Keratinocyte (primary cell): ENCODE data around the gene BMP15.

Experiments
- CTCF ChIP-seq, 3 experiments: IDR thresholded peaks in 1 of 3; conservative IDR thresholded peaks in 1 of 3; optimal IDR thresholded peaks in 1 of 3; 2 replicates in 2 of 3; 3 replicates in 1 of 3; pipeline versions ENCODE3 to v1.5.1; 2011; ENCODE audit warnings: low read length in 3 of 3, mild to moderate bottlenecking in 3 of 3, moderate library complexity in 2 of 3, control low read depth in 1 of 3, inconsistent platforms in 1 of 3; ENCODE audit not compliant: insufficient read depth in 2 of 3; ENCODE audit errors: extremely low read depth in 1 of 3
- EZH2 ChIP-seq: IDR thresholded peaks from one replicate; pipeline ENCODE4 v1.6.1; 2012; ENCODE audit warnings: inconsistent platforms, mild to moderate bottlenecking, low read length, moderate library complexity

GRCh38 chrX:50905334-50905733 lies 5.2 kb upstream of the BMP15 start:
- no peak for TF ChIP-seq EZH2
- peak; percentile 33 to 61 (median 36) for TF ChIP-seq CTCF (optimal IDR thresholded peaks at IDR 0.05 in 1 of 3, IDR thresholded peaks at IDR 0.05 in 1 of 3, conservative IDR thresholded peaks at IDR 0.05 in 1 of 3; ENCODE audit: extremely low read depth in 1 of 3, insufficient read depth in 2 of 3, low read length in 3 of 3)
